ENCODE data around the gene ARMC5. TPM values are rescaled to one million over a fixed set of nuclear protein-coding genes. Genes with fewer than 3 reads are reported as not detected.

The ARMC5 gene
- polyA plus RNA-seq, 1 experiment = 6.4 TPM

DNA sequence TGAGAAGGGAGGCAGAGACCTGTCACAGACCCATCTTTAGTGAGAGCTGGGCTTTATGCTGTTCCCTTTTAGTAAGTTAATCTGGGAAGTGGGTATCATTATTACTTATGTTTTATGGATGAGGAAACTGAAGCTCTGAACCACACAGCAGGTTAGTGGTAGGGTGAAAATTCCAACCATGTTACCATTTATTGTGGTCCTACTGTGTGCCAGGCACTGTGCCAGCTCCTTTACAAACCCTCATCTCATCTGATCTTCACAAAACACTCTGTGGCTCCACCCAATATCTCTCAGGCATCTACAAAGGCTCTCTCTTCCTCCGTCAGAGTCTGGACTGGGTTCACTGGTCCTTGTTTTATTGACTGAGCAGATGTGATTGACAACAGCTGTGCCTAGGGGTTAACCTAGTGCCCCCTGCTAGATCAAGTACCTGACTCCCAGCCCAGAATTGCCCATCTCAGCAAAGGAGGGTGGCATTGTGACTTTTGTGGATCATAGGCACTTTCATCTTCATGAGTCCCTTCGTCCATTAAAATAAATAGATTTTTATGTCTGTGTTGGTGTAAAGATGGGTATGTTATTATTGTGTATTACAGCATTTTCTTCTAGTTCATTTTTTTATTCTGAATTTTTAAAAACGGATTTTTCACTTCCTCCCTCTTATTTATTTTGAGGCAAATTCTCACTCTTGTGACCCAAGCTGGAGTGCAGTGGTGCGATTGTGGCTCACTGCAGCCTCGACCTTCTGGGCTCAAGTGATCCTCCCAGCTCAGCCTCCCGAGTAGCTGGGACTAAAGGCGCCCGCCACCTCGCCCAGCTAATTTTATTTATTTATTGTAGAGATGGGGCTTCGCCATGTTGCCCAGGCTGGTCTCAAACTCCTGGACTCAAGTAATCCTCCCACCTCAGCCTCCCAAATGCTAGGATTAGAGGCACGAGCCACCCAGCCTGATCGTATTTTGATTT is 15.8 kb downstream of the ARMC5 start:
- TF ChIP-seq, protein P1, sequence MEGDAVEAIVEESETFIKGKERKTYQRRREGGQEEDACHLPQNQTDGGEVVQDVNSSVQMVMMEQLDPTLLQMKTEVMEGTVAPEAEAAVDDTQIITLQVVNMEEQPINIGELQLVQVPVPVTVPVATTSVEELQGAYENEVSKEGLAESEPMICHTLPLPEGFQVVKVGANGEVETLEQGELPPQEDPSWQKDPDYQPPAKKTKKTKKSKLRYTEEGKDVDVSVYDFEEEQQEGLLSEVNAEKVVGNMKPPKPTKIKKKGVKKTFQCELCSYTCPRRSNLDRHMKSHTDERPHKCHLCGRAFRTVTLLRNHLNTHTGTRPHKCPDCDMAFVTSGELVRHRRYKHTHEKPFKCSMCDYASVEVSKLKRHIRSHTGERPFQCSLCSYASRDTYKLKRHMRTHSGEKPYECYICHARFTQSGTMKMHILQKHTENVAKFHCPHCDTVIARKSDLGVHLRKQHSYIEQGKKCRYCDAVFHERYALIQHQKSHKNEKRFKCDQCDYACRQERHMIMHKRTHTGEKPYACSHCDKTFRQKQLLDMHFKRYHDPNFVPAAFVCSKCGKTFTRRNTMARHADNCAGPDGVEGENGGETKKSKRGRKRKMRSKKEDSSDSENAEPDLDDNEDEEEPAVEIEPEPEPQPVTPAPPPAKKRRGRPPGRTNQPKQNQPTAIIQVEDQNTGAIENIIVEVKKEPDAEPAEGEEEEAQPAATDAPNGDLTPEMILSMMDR (IDR thresholded peaks at IDR 0.05; ENCODE audit: insufficient read depth, low read depth, low read length) = no peak
- H3K36me3 ChIP-seq (ENCODE audit: control insufficient read depth, insufficient read depth, low read length) = peaks cover 35% of the 10 kb centered on the region
- H3K27me3 ChIP-seq (ENCODE audit: control insufficient read depth, insufficient read depth, low read length) = no peaks in the 10 kb centered on the region
- CTCF ChIA-PET = interaction anchor here (0.8 to 2.1 kb wide), 5 partner anchors 12 to 61 kb away, joined by 3 to 6 read pairs (median 4); no protein-coding TSS in a partner anchor
- no peak for DNase-seq (ENCODE audit: low read depth)
- POLR2A ChIA-PET = interaction anchor here (0.8 to 1.0 kb wide), 2 partner anchors 15 to 22 kb away, joined by 3 read pairs; partner anchors contain the start of gene ARMC5
- no peak overlapping the region for H3K4me3 ChIP-seq (ENCODE audit: low read depth, low read length)

DNA sequence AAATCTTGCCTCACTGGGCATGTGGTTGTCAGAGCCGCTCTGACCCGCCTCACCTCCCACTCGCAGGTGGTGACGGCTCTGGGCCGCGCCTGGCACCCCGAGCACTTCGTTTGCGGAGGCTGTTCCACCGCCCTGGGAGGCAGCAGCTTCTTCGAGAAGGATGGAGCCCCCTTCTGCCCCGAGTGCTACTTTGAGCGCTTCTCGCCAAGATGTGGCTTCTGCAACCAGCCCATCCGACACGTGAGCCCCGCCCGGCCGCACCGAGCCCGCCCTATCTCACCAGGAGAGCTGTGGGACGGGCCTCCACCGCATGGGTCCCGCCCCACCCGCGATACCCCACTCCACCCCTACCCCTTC is 16.6 kb downstream of the ARMC5 start:
- peaks cover 35% of the 10 kb centered on the region for H3K36me3 ChIP-seq (ENCODE audit: control insufficient read depth, insufficient read depth, low read length)
- no peaks in the 10 kb centered on the region for H3K27me3 ChIP-seq (ENCODE audit: control insufficient read depth, insufficient read depth, low read length)
- ChIA-PET POLR2A (no interaction called here), CTCF (interaction anchor here (1.9 to 2.1 kb wide), 2 partner anchors 11 to 13 kb away, joined by 5 to 6 read pairs; no protein-coding TSS in a partner anchor)
- no peak overlapping the region for H3K4me3 ChIP-seq (ENCODE audit: low read depth, low read length)
- DNase-seq (ENCODE audit: low read depth) = no peak
- TF ChIP-seq, protein P1 (IDR thresholded peaks at IDR 0.05; ENCODE audit: insufficient read depth, low read depth, low read length) = no peak

DNA sequence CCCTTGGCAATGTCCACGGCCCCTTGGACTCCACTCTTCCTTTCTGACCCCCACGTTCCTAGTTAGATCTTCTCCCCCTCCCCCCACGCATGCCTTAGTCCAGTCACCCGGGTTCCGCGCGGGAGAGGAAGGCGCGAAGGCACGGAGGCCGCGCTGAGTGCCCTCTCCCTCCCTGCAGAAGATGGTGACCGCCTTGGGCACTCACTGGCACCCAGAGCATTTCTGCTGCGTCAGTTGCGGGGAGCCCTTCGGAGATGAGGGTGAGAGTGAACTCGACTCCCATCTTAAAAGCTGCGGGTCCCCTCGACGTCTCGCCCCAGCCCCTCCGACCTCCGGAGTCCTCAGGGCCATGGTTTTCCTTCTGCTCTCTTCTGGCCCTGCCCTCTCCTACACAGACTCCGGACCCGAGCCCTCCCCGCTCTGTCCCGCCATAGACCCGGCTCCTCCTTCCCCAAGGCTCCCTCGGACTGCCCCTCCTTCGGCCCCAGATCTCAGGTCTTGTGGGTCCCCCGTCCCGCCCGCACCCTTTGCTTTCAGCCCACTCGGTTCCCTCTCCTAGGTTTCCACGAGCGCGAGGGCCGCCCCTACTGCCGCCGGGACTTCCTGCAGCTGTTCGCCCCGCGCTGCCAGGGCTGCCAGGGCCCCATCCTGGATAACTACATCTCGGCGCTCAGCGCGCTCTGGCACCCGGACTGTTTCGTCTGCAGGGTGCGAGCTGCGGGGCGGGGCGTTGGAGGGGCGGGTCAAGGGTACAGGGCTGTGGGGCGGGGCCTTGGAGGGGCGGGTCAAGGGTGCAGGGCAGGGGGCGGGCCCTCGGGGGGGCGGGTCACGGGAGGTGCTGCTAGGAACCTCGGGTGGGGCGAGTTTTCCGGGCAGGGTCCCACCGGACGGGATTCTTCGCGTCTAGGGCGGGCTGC is 17.3 kb downstream of the ARMC5 start:
- Histone ChIP-seq H3K4me3 (ENCODE audit: low read depth, low read length) (no peak overlapping the region), H3K36me3 (ENCODE audit: control insufficient read depth, insufficient read depth, low read length) (peaks cover 35% of the 10 kb centered on the region), H3K27me3 (ENCODE audit: control insufficient read depth, insufficient read depth, low read length) (no peaks in the 10 kb centered on the region)
- POLR2A ChIA-PET = no interaction called here
- TF ChIP-seq, protein P1 (IDR thresholded peaks at IDR 0.05; ENCODE audit: insufficient read depth, low read depth, low read length) = no peak
- DNase-seq (ENCODE audit: low read depth) = no peak
- CTCF ChIA-PET = interaction anchor here (1.2 kb wide), 1 partner anchor 16 kb away, joined by 3 read pairs; no protein-coding TSS in a partner anchor

DNA sequence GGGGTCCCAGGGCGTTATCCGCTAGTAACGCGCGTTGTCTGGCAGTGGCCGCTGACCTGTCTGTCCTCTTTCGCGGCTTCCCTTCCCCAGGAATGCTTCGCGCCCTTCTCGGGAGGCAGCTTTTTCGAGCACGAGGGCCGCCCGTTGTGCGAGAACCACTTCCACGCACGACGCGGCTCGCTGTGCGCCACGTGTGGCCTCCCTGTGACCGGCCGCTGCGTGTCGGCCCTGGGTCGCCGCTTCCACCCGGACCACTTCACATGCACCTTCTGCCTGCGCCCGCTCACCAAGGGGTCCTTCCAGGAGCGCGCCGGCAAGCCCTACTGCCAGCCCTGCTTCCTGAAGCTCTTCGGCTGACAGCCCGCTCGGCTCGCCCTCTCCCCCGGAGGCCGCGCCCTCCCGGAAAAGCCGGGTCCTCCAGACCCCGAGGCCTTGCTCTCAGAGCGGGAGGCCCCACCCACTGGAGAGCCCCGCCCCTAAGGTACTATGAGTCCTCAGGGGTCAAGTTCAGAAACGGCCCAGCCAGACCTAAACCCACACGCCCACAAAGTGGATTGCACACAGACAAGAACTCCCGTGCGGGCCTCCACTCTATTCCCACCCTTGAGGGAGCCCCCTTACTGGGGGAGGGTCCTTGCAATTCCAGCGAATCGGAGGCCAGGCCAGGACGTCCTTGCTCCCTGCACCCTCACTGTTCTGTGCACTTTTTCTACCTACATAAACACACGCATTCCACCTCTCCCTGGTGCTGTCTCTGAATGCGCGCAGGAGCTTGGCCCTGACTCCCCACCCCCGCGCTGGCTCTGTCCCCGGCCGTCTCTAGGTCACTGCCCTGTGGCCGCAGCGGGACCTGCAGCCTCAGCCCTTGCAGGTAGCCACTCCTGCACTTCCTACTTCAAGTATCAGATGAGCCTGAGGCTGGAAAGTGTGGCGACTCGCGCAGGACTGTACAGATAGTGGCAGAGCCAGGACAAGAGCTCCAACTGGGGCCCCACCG is 18.2 kb downstream of the ARMC5 start:
- POLR2A ChIA-PET = no interaction called here
- no peak overlapping the region for H3K4me3 ChIP-seq (ENCODE audit: low read depth, low read length)
- no peaks in the 10 kb centered on the region for H3K27me3 ChIP-seq (ENCODE audit: control insufficient read depth, insufficient read depth, low read length)
- no peak for DNase-seq (ENCODE audit: low read depth)
- TF ChIP-seq, protein P1 (IDR thresholded peaks at IDR 0.05; ENCODE audit: insufficient read depth, low read depth, low read length) = no peak
- H3K36me3 ChIP-seq (ENCODE audit: control insufficient read depth, insufficient read depth, low read length) = peaks cover 35% of the 10 kb centered on the region
- CTCF ChIA-PET = interaction anchor here (1.2 kb wide), 2 partner anchors 10 to 17 kb away, joined by 3 read pairs; no protein-coding TSS in a partner anchor

Measured in BJ (cell line).